PC-9 (cell line): ENCODE measurements around the gene ASIC3.
A peak's percentile ranks its signal among the peaks of the same experiment; 100 is the strongest.

ENCODE experiments used
- CTCF ChIP-seq: fragments of 200-600 bp; sonication (generic); conservative IDR thresholded peaks from 2 replicates; pipeline ENCODE4 v1.6.1; 2017; ENCODE audit warnings: mixed run types, antibody characterized with exemption, mild to moderate bottlenecking, moderate library complexity
- EZH2 ChIP-seq: fragments of 200-600 bp; sonication (generic); IDR thresholded peaks from 2 replicates; pipeline ENCODE4 v1.8.0; 2017; ENCODE audit warnings: antibody characterized with exemption, low read depth

GRCh38 chr7:151060113-151060415 is 11.7 kb downstream of the ASIC3 start:
- TF ChIP-seq CTCF: peak; percentile 42; the same call in 1 of the 2 replicates
- no peak for TF ChIP-seq EZH2
